Mesenchymal stem cell (in vitro differentiated cells and primary cell): Measurements from ENCODE around the gene LCN1.
"Not testable (repeated sequence)": the region's sequence is repeated elsewhere in the genome, so short reads cannot be mapped to it uniquely, and the experiment has no call there.

ENCODE experiments used
- DNase-seq: peaks from one replicate; pipeline ENCODE4 v3.0.0-alpha.2; 2013
- H2AFZ ChIP-seq: one replicate; pipeline ENCODE4 v1.6.1; 2013; ENCODE audit warnings: low read depth, mild to moderate bottlenecking, control low read depth, inconsistent platforms, low read length, moderate library complexity
- H2AK5ac ChIP-seq: 2 replicates; pipeline ENCODE4 v1.6.1; 2013; ENCODE audit warnings: low read length, moderate library complexity, mild to moderate bottlenecking, inconsistent platforms; ENCODE audit not compliant: severe bottlenecking
- H2BK120ac ChIP-seq: one replicate; pipeline ENCODE4 v1.6.1; 2013; ENCODE audit warnings: low read depth, mild to moderate bottlenecking, inconsistent platforms, low read length, moderate library complexity
- H2BK12ac ChIP-seq, 2 experiments: one replicate each; pipeline ENCODE4 v1.6.1; 2013; ENCODE audit warnings: inconsistent platforms in 2 of 2, low read length in 2 of 2, mild to moderate bottlenecking in 2 of 2, moderate library complexity in 2 of 2, control low read depth in 1 of 2
- H2BK15ac ChIP-seq: one replicate; pipeline ENCODE4 v1.6.1; 2013; ENCODE audit warnings: mild to moderate bottlenecking, low read depth, inconsistent platforms; ENCODE audit not compliant: poor library complexity, severe bottlenecking
- H2BK5ac ChIP-seq: 2 replicates; pipeline ENCODE4 v1.6.1; 2013; ENCODE audit warnings: low read depth, mild to moderate bottlenecking, low read length, control low read depth, inconsistent platforms; ENCODE audit not compliant: poor library complexity, severe bottlenecking
- H3K14ac ChIP-seq, 2 experiments: one replicate each; pipeline ENCODE4 v1.6.1; 2013; ENCODE audit warnings: inconsistent platforms in 2 of 2, low read length in 2 of 2, control low read depth in 1 of 2, mild to moderate bottlenecking in 1 of 2, moderate library complexity in 1 of 2
- H3K18ac ChIP-seq, 2 experiments: one replicate each; pipeline ENCODE4 v1.6.1; 2013; ENCODE audit warnings: inconsistent platforms in 2 of 2, low read length in 2 of 2, control low read depth in 1 of 2, low read depth in 1 of 2, mild to moderate bottlenecking in 1 of 2
- H3K23ac ChIP-seq, 2 experiments: one replicate each; pipeline ENCODE4 v1.6.1; 2013; ENCODE audit warnings: inconsistent platforms in 2 of 2, low read length in 2 of 2, mild to moderate bottlenecking in 2 of 2, moderate library complexity in 2 of 2, control low read depth in 1 of 2
- H3K27ac ChIP-seq: 2 replicates; pipeline ENCODE4 v1.5.1; 2013; ENCODE audit warnings: mild to moderate bottlenecking, moderate library complexity, low read length, control low read depth, inconsistent platforms; ENCODE audit not compliant: poor library complexity, severe bottlenecking
- H3K27me3 ChIP-seq, 2 experiments: 2 replicates each; pipeline versions ENCODE4 v1.6.1 to v1.7.0; 2013; ENCODE audit warnings: low read length in 2 of 2, mild to moderate bottlenecking in 2 of 2, moderate library complexity in 2 of 2, control low read depth in 1 of 2, inconsistent platforms in 1 of 2; ENCODE audit not compliant: control insufficient read depth in 1 of 2, insufficient read depth in 1 of 2
- H3K36me3 ChIP-seq, 2 experiments: 2 replicates each; pipeline versions ENCODE4 v1.6.1 to v1.7.0; 2013; ENCODE audit warnings: low read length in 2 of 2, control low read depth in 1 of 2, inconsistent platforms in 1 of 2, low read depth in 1 of 2, mild to moderate bottlenecking in 1 of 2; ENCODE audit not compliant: insufficient read depth in 2 of 2, control insufficient read depth in 1 of 2
- H3K4ac ChIP-seq, 2 experiments: one replicate each; pipeline ENCODE4 v1.6.1; 2013; ENCODE audit warnings: inconsistent platforms in 2 of 2, low read length in 2 of 2, mild to moderate bottlenecking in 2 of 2, moderate library complexity in 2 of 2, control low read depth in 1 of 2, low read depth in 1 of 2
- H3K4me1 ChIP-seq: 2 replicates; pipeline ENCODE4 v1.6.1; 2013; ENCODE audit warnings: low read depth, low read length, control low read depth; ENCODE audit not compliant: control insufficient read depth, insufficient read depth
- H3K4me2 ChIP-seq: 2 replicates; pipeline ENCODE4 v1.6.1; 2013; ENCODE audit warnings: low read length, mild to moderate bottlenecking, inconsistent platforms; ENCODE audit not compliant: poor library complexity, severe bottlenecking
- H3K4me3 ChIP-seq, 2 experiments: 2 replicates each; pipeline versions ENCODE4 v1.5.1 to v1.7.0; 2013; ENCODE audit warnings: low read length in 2 of 2, mild to moderate bottlenecking in 2 of 2, control low read depth in 1 of 2, low read depth in 1 of 2; ENCODE audit not compliant: insufficient read depth in 1 of 2
- H3K79me1 ChIP-seq: replicated peaks from 2 replicates; pipeline ENCODE4 v1.6.1; 2013; ENCODE audit warnings: mild to moderate bottlenecking, control low read depth, low read length, inconsistent platforms; ENCODE audit not compliant: poor library complexity, severe bottlenecking
- H3K9ac ChIP-seq: 2 replicates; pipeline ENCODE4 v1.7.0; 2013; ENCODE audit warnings: mild to moderate bottlenecking, low read length, moderate library complexity
- H3K9me3 ChIP-seq: 2 replicates; pipeline ENCODE4 v1.7.0; 2013; ENCODE audit warnings: mild to moderate bottlenecking, low read length; ENCODE audit not compliant: control insufficient read depth
- H4K8ac ChIP-seq: one replicate; pipeline ENCODE4 v1.6.1; 2013; ENCODE audit warnings: inconsistent platforms, mild to moderate bottlenecking, low read length, moderate library complexity
- H4K91ac ChIP-seq: one replicate; pipeline ENCODE4 v1.6.1; 2013; ENCODE audit warnings: mild to moderate bottlenecking, low read length, inconsistent platforms
- WGBS: methylation state at CpG from one replicate; pipeline ENCODE4 v1.1.7; 2013; ENCODE audit warnings: mixed read lengths; 5-methylcytosine and 5-hydroxymethylcytosine counted together

LCN1 gene

GRCh38 chr9:135534826-135535225 lies 13.6 kb downstream of the LCN1 start:
- H3K4me2 ChIP-seq, H3K23ac ChIP-seq, H3K14ac ChIP-seq, H2BK120ac ChIP-seq, H3K18ac ChIP-seq, H2BK12ac ChIP-seq, H2BK5ac ChIP-seq, DNase-seq, H3K4ac ChIP-seq, H2BK15ac ChIP-seq, H2AFZ ChIP-seq, H3K36me3 ChIP-seq, H2AK5ac ChIP-seq, H3K4me3 ChIP-seq, H4K91ac ChIP-seq, H3K9ac ChIP-seq, H3K27ac ChIP-seq, H3K9me3 ChIP-seq, H3K4me1 ChIP-seq, H4K8ac ChIP-seq, H3K79me1 ChIP-seq: not testable (repeated sequence)
- H3K27me3 ChIP-seq: peaks cover 0 to 51% of the 10 kb centered on the region in 2 experiments
- WGBS: 91% methylated on average over 4 of the region's 4 CpGs

- H3K27ac ChIP-seq, H4K91ac ChIP-seq, H3K4me2 ChIP-seq, H3K79me1 ChIP-seq, H3K4me1 ChIP-seq, H4K8ac ChIP-seq, H3K36me3 ChIP-seq, H3K4me3 ChIP-seq, H2BK12ac ChIP-seq, H3K23ac ChIP-seq, H3K14ac ChIP-seq, H3K4ac ChIP-seq, H3K9me3 ChIP-seq, H2AFZ ChIP-seq, H3K9ac ChIP-seq, H2BK5ac ChIP-seq, H3K18ac ChIP-seq, H2AK5ac ChIP-seq, H2BK120ac ChIP-seq, DNase-seq, H2BK15ac ChIP-seq: not testable (repeated sequence)
- WGBS: 83% methylated on average over 6 of the region's 13 CpGs
- H3K27me3 ChIP-seq: peaks cover 0 to 48% of the 10 kb centered on the region in 2 experiments
Measured at GRCh38 chr9:135535631-135536030, 14.4 kb downstream of the LCN1 start.

GRCh38 chr9:135536216-135536615 lies 15.0 kb downstream of the LCN1 start:
- Histone ChIP-seq H3K14ac (no peak overlapping the region), H3K79me1 (no peaks in the 10 kb centered on the region), H3K27ac (no peak overlapping the region), H3K4ac (no peak overlapping the region), H4K91ac (no peak overlapping the region), H2AFZ (no peak overlapping the region), H3K18ac (no peak overlapping the region), H2AK5ac (no peak overlapping the region), H3K4me3 (no peak overlapping the region), H2BK12ac (no peak overlapping the region), H2BK5ac (no peak overlapping the region), H3K9me3 (no peaks in the 10 kb centered on the region), H2BK15ac (no peak overlapping the region), H3K9ac (no peak overlapping the region), H3K4me1 (no peaks in the 10 kb centered on the region), H3K4me2 (no peak overlapping the region), H4K8ac (no peak overlapping the region), H3K36me3 (no peaks in the 10 kb centered on the region), H3K27me3 (peaks cover 0 to 43% of the 10 kb centered on the region in 2 experiments), H2BK120ac (no peak overlapping the region), H3K23ac (no peak overlapping the region)
- DNase-seq: peak; percentile 22
- WGBS: 85% methylated on average over 8 of the region's 8 CpGs

GRCh38 chr9:135543262-135543894 lies 22.1 kb downstream of the LCN1 start:
- not testable (repeated sequence) for H4K8ac ChIP-seq, H3K4me3 ChIP-seq, H3K4ac ChIP-seq, H3K14ac ChIP-seq, H3K9ac ChIP-seq, H2AFZ ChIP-seq, H4K91ac ChIP-seq, H3K4me1 ChIP-seq, H2AK5ac ChIP-seq, H3K23ac ChIP-seq, H3K79me1 ChIP-seq, H2BK15ac ChIP-seq, H3K36me3 ChIP-seq, H2BK5ac ChIP-seq, H3K4me2 ChIP-seq, H3K18ac ChIP-seq, H2BK120ac ChIP-seq, H3K27ac ChIP-seq, H3K9me3 ChIP-seq, H2BK12ac ChIP-seq
- H3K27me3 ChIP-seq: peaks cover 0 to 17% of the 10 kb centered on the region in 2 experiments
- DNase-seq: peak; percentile 23
- WGBS: 2% methylated on average over 8 of the region's 8 CpGs
